ENCODE results near the gene PPP2R3A.

DNA sequence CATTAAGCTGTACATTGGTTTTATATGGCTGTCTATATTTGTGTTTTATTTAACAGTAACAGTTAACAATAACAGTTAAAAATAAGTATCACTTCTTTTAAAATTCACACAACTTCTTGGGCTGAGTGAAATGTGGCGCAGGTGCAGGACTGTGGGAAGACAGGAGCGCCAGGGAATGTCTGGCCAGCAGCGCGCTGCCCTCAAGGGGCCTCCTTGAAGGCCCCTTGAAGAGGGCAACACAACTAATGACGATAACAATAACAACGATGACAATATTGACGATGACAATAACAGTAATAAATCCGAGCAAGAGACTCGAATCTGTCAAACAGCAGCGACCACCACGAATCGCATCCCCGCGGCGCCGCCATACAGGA lies 411 bp upstream of the PPP2R3A start:
- TF ChIP-seq POLR2A (IDR thresholded peaks at IDR 0.05; ENCODE audit: low read depth, low read length) (no peak), POLR2AphosphoS5 (IDR thresholded peaks at IDR 0.05; ENCODE audit: low read depth, low read length) (no peak), TAF1 (IDR thresholded peaks at IDR 0.05; ENCODE audit: borderline replicate concordance, low read depth, low read length) (no peak)

All from GM12892 (cell line).